Measurements from ENCODE around the gene TUBA3C.
A peak's percentile ranks its signal among the peaks of the same experiment; 100 is the strongest.

The TUBA3C gene

GRCh38 chr13:19173752-19174151 lies 7.9 kb downstream of the TUBA3C start:
- Mint-ChIP-seq H3K4me3 (no peak overlapping the region), H3K27ac (no peak overlapping the region), H3K9me3 (no peaks in the 10 kb centered on the region), H3K4me1 (no peaks in the 10 kb centered on the region), H3K36me3 (no peaks in the 10 kb centered on the region), H3K27me3 (no peaks in the 10 kb centered on the region)
- no peak for ATAC-seq

- Mint-ChIP-seq H3K27ac (no peak overlapping the region), H3K4me1 (no peaks in the 10 kb centered on the region), H3K9me3 (no peaks in the 10 kb centered on the region), H3K4me3 (no peak overlapping the region), H3K36me3 (no peaks in the 10 kb centered on the region), H3K27me3 (no peaks in the 10 kb centered on the region)
- ATAC-seq: peak; percentile 2
Observed at GRCh38 chr13:19172647-19173030, 9.0 kb downstream of the TUBA3C start.

- Mint-ChIP-seq H3K4me1 (no peaks in the 10 kb centered on the region), H3K4me3 (no peak overlapping the region), H3K27ac (no peak overlapping the region), H3K27me3 (no peaks in the 10 kb centered on the region), H3K9me3 (no peaks in the 10 kb centered on the region), H3K36me3 (no peaks in the 10 kb centered on the region)
- no peak for ATAC-seq
Observed at GRCh38 chr13:19172007-19172646, 9.5 kb downstream of the TUBA3C start.

DNA sequence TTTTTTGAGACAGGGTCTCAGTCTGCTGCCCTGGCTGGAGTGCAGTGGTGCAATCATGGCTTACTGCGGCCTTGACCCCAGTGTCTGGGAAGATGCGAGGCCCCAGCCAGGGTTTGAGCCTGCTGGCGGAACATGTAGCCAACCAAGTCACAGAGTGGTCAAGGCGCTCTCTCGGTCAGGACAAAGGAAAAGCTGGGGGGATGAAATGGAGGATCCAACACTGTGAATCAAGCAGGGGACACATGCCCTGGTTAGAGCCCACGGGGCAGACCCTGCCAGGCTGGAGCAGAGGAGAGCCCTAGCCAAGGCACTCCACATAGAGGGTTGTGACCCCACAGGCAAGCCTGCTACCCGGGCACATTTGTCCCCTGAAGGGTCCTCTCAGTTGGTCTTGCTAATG lies 10.1 kb downstream of the TUBA3C start:
- H3K36me3 Mint-ChIP-seq: no peaks in the 10 kb centered on the region

DNA sequence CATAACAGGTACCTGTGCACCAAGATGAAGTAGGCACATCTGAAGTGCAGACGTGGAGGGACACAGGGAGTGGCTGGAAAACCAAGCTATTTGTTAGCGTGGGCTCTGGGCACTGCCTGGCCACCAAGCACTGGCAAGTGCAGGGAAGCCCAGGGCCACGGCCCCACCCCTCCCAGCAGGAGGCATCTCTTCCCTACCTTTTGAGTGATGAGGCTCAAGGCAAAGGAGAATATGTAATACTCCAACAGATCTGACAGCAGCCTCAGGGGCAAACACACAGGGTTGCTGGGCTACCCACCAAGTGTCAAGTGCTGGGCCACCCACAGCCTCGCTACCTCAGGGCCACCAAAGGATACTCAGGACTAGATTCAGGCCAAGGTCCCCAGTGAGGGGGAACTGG lies 11.6 kb downstream of the TUBA3C start:
- ATAC-seq: no peak
- H3K27ac Mint-ChIP-seq: no peak overlapping the region
- no peaks in the 10 kb centered on the region for H3K9me3 Mint-ChIP-seq
- no peak overlapping the region for H3K4me3 Mint-ChIP-seq
- no peaks in the 10 kb centered on the region for H3K4me1 Mint-ChIP-seq
- H3K27me3 Mint-ChIP-seq: no peaks in the 10 kb centered on the region
- H3K36me3 Mint-ChIP-seq: no peaks in the 10 kb centered on the region

More for the DNA sequence above, 10.1 kb downstream of the TUBA3C start:
- Mint-ChIP-seq H3K27me3 (no peaks in the 10 kb centered on the region), H3K4me1 (no peaks in the 10 kb centered on the region), H3K27ac (no peak overlapping the region), H3K4me3 (no peak overlapping the region), H3K9me3 (no peaks in the 10 kb centered on the region)
- no peak for ATAC-seq

DNA sequence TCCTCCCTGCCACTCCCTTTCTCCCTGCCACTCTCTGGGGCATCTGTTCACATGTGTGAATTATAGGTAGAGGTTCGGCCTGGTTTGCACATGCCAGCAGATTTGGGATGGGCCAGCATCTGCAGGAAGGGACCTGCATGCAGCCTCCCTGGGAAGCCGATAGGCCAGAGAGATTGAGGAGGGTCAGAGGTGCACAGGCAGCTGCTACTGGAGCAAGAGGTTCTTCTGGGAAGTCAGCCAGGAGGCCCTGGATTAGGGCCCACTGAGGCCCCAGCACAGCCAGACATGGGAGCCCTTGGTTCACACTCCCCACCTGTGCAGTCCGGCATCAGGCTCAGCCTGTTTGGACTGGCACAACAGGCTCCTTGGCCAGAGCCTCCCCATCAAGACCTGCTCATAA lies 12.1 kb downstream of the TUBA3C start:
- no peaks in the 10 kb centered on the region for H3K27me3 Mint-ChIP-seq
- no peaks in the 10 kb centered on the region for H3K4me1 Mint-ChIP-seq
- H3K4me3 Mint-ChIP-seq: no peak overlapping the region
- no peaks in the 10 kb centered on the region for H3K9me3 Mint-ChIP-seq
- ATAC-seq: no peak
- H3K27ac Mint-ChIP-seq: no peak overlapping the region
- H3K36me3 Mint-ChIP-seq: no peaks in the 10 kb centered on the region

DNA sequence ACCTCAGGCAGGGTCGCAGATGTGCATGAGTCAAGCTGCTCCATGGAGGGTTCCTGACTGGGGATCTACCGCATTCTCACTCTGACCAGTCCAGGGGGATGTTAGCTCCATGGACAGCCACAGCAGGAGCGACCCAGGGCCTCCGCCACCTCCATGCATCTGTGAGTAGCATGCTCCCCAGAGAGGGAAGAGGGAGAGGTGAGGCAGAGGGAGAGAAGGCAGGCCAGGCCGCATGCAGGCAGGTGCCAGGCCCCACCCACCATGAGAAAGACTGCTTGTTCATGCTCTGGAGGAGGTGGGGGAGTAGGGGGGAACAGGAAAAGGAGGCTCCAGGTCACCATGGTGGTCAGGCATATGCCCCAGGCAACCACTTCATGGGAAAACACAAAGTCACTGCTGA lies 20.3 kb downstream of the TUBA3C start:
- Mint-ChIP-seq H3K27me3 (no peaks in the 10 kb centered on the region), H3K4me3 (no peak overlapping the region), H3K27ac (no peak overlapping the region), H3K4me1 (no peaks in the 10 kb centered on the region), H3K9me3 (peaks cover 10% of the 10 kb centered on the region), H3K36me3 (no peaks in the 10 kb centered on the region)
- no peak for ATAC-seq

DNA sequence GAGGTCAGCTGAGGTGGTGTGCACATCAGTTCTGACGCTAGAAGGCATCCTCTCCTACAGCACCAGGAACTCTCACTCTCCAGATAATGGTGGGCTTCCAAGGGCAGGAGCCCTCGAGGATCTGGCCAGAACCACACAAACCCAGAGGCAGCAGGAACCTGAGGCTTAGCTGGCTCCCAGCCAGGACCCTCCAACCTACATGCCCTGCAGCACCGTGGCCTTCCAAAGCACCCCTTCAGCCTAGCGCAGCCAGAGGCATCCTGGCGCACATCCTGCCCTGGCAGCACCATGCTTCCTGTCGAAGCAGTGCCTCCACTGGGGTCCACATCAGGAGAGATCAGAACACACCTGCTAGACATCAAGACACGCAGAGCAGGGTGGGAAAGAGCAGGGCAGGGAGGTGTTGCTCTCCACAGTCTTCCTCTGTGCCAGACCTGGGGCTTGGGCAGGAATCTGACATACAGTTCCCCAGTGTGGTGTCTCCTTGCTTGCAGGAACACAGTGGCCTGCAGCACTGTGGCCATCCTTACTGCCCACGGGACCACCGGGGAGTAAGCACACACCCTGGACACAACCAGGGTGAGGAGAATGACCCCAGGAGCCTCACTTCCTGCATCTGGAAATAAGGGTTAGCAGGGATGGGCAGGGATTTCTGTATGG lies 21.7 kb downstream of the TUBA3C start:
- H3K27ac Mint-ChIP-seq: no peak overlapping the region
- no peaks in the 10 kb centered on the region for H3K27me3 Mint-ChIP-seq
- no peak overlapping the region for H3K4me3 Mint-ChIP-seq
- no peaks in the 10 kb centered on the region for H3K36me3 Mint-ChIP-seq
- ATAC-seq: no peak
- H3K4me1 Mint-ChIP-seq: no peaks in the 10 kb centered on the region
- peaks cover 10% of the 10 kb centered on the region for H3K9me3 Mint-ChIP-seq

- Mint-ChIP-seq H3K4me3 (no peak overlapping the region), H3K27ac (no peak overlapping the region), H3K36me3 (no peaks in the 10 kb centered on the region), H3K9me3 (peaks cover 10% of the 10 kb centered on the region), H3K4me1 (no peaks in the 10 kb centered on the region), H3K27me3 (no peaks in the 10 kb centered on the region)
- no peak for ATAC-seq
Observed at GRCh38 chr13:19159181-19159580, 22.4 kb downstream of the TUBA3C start.

DNA sequence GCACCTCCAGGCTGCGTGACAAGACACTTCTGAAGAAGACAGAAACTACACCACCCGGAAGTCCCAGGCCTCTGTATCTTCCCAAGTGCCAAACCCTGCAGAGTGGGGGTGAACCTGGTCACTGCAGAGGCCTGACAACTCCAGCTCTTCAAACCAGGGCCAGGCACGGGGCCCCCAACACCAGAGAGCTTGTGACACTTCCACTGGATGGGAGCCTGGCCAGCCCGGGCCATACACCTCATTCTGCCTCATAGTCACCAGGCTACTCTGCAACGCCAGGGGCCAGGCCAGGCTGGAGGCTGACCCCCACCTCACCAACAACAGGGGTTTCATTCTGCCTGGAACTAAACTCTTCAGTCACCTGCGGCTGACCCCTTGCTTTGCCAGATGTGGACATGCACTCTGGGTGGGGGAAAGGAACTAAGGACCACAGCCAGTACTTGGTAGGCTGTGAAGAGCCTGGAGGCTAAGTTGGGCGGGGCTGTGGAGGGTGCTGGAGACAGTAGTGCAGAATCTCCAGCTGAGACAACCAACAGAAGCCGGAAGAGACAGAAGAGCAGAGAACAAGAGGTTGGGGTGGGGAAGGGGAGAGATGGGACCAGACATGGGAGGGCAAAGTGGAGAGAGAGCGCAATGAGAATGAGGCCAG lies 23.0 kb downstream of the TUBA3C start:
- H3K4me1 Mint-ChIP-seq: no peaks in the 10 kb centered on the region
- no peaks in the 10 kb centered on the region for H3K27me3 Mint-ChIP-seq
- no peak overlapping the region for H3K27ac Mint-ChIP-seq
- no peak overlapping the region for H3K4me3 Mint-ChIP-seq
- peaks cover 7% of the 10 kb centered on the region for H3K9me3 Mint-ChIP-seq
- no peaks in the 10 kb centered on the region for H3K36me3 Mint-ChIP-seq
- ATAC-seq: no peak

GRCh38 chr13:19158006-19158405 lies 23.6 kb downstream of the TUBA3C start:
- H3K9me3 Mint-ChIP-seq: peaks cover 3% of the 10 kb centered on the region
- H3K4me3 Mint-ChIP-seq: no peak overlapping the region
- no peaks in the 10 kb centered on the region for H3K27me3 Mint-ChIP-seq
- H3K27ac Mint-ChIP-seq: no peak overlapping the region
- H3K36me3 Mint-ChIP-seq: no peaks in the 10 kb centered on the region
- peak; percentile 3 for ATAC-seq
- no peaks in the 10 kb centered on the region for H3K4me1 Mint-ChIP-seq

GRCh38 chr13:19157461-19157860 lies 24.2 kb downstream of the TUBA3C start:
- Mint-ChIP-seq H3K36me3 (no peaks in the 10 kb centered on the region), H3K27me3 (no peaks in the 10 kb centered on the region), H3K4me3 (no peak overlapping the region), H3K27ac (no peak overlapping the region), H3K9me3 (peaks cover 3% of the 10 kb centered on the region), H3K4me1 (no peaks in the 10 kb centered on the region)
- no peak for ATAC-seq

GRCh38 chr13:19156013-19156825 lies 25.4 kb downstream of the TUBA3C start:
- no peaks in the 10 kb centered on the region for H3K36me3 Mint-ChIP-seq
- H3K27ac Mint-ChIP-seq: no peak overlapping the region
- no peak overlapping the region for H3K4me3 Mint-ChIP-seq
- no peak for ATAC-seq
- peaks cover 1% of the 10 kb centered on the region for H3K9me3 Mint-ChIP-seq
- H3K27me3 Mint-ChIP-seq: no peaks in the 10 kb centered on the region
- H3K4me1 Mint-ChIP-seq: no peaks in the 10 kb centered on the region

- no peaks in the 10 kb centered on the region for H3K27me3 Mint-ChIP-seq
- H3K27ac Mint-ChIP-seq: no peak overlapping the region
- no peak for ATAC-seq
- no peaks in the 10 kb centered on the region for H3K36me3 Mint-ChIP-seq
- no peaks in the 10 kb centered on the region for H3K4me1 Mint-ChIP-seq
- no peaks in the 10 kb centered on the region for H3K9me3 Mint-ChIP-seq
- H3K4me3 Mint-ChIP-seq: no peak overlapping the region
Observed at GRCh38 chr13:19155321-19155861, 26.2 kb downstream of the TUBA3C start.

DNA sequence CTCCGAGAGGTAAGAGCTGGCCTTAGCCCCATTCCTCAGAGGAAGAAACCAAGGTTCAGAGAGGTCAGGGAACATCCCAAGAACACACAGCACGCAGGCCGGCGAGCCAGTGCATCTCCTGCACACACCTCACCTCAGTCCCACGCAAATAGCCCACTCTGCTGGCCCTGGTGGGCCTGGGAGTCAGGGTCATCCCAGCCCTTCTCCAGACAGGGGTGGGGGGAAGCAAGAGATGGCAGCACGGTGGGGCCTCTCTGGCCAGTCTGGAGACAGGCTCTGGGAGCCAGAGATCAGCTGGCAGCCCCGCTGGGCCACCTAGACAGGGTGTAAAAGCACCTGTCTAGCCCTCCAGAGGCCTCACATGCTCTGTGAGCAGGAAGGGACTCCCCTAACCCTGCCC lies 26.8 kb downstream of the TUBA3C start:
- no peaks in the 10 kb centered on the region for H3K27me3 Mint-ChIP-seq
- no peak overlapping the region for H3K27ac Mint-ChIP-seq
- H3K36me3 Mint-ChIP-seq: no peaks in the 10 kb centered on the region
- no peak overlapping the region for H3K4me3 Mint-ChIP-seq
- no peaks in the 10 kb centered on the region for H3K9me3 Mint-ChIP-seq
- no peak for ATAC-seq
- no peaks in the 10 kb centered on the region for H3K4me1 Mint-ChIP-seq

Measured in stimulated activated memory B cell treated with anti-CD40 and anti-IgM and Interleukin-4, amounts not matched to agents 10 μg/mL and 1 μg/mL and 100 μg/mL, for 72 hours (primary cell).